Measurements from ENCODE around the gene FLYWCH2.

The FLYWCH2 gene

GRCh38 chr16:2854700-2855309 lies 28.2 kb upstream of the FLYWCH2 start:
- no peak for DNase-seq

DNA sequence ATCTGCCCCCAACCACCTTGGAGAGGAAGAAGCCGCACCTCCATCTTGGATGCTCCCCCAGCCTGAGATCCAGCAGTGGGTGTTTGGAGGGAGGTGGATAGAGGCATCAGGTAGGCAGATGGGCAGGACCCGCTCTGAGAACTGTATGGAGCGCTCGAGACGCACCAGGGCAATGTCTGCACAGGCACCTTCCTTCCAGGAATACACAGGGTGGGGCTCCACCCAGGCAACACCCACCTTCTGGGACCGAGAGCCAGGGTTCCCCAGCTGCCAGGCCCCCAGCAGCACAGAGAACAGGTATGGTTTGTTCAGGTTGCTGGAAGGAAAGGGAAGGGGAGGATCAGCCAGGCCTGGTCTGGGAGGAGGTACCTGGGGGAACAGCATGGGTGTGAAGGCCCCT lies 27.5 kb upstream of the FLYWCH2 start:
- DNase-seq: no peak

DNA sequence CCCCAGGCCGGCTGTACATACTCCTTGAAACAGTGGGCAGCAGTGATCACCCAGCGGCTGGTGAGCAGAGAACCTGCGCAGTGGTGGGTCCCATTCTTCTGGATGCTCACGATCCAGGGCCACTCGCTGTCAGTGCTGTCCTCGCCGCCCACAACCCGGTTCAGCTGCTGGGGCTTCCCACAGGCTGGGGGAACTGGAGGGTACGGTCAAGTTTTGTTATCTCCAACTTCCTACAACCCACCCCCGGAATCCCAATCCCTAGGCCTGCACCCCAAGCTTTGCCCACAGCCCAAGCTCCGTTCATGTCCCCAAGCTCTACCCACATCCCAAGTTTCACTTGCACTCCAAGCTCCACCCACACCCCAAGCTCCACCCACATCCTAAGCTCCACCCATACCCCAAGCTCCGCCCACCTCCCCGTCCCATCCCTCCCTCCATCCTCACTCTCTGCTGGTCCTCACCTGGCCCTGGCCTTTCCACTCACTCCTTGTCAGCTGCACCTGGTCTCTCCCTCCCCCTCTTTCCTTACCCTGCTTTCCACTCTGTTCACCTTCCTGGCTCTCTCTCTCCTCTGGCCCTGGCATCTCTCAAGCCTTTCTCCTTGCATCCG lies 26.8 kb upstream of the FLYWCH2 start:
- no peak for DNase-seq

- DNase-seq: no peak
Measured at GRCh38 chr16:2856686-2857450, 26.1 kb upstream of the FLYWCH2 start.

DNA sequence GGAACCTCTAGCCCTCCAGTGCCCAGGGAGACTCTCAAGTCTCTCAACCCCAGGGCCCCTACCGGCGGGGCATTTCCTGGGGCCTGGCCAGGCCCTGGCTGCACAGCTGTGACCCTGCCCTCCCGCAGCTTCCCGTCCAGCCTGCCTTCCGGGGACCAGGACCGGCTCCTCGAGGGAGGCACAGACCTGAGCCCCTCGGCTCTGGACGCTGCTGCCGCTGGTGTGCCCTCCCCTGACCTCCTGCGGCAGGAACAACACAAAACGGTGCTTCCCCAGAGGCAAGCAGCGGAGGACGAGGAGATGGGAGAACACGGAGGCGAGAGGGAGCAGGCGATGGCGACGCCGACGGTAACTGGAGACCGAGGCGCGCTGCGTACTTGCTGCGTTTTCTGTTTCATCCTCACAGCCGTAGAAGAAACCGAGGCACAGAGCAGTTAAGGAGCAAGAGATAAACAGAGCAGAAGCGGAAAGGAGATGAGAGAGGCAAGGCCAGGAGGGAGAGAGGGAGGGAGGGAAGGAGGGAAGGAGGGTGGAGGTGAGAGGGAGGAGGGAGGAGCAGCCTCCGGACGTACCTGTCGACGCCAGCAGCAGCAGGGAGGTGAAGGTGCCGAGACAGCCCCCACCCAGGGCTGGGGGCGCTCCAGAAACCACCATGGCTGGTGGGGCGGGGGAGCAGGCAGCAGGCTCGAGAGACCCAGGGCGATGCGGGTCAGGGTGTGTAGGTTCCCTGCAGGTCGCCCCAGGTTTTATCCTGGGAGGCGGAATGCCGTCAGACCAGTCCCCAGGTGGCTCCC lies 25.4 kb upstream of the FLYWCH2 start, which contains the start of gene PRSS22:
TSS of gene PRSS22 (minus strand) at position 720 of the 794 bp plus-strand sequence. CDS start at position 654, 66 bp downstream.
- DNase-seq: no peak

DNA sequence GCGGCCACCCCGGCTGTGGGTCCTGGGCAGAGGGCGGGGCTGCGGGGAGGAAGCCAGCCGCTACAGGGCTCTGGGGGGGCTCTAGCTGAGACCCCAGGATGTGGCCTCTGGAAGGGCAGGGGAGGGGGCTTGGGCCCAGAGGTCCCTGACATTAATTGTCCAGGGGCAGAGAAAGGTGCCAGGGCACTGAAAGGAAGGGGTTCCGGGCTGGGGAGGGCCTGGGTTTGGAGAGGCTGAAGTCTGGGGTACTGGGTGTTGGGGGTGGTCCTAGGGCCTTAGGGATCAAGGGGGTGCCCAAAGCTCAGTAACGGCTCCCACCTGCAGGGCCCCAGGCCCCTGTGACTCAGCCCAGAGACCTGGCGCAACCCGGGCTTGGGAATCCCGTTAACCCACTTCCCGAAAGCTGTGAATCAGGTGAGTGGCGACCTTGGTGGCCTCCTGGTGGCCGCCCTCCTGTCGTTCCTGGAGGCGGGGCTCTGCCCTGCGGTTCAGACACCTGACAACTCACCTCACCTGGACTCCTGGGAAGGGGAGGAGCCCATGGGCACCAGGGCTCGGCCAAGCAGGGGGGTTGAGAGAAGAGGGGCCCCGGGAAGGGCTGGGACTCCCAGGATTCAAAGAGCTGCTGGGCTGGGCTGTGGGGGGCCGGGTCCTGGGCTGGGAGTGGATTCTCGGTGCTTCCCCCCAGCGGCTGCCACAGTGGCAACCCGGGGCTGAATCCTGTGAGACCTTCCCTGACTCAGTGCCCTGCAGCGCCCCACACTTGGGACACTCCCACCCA lies 24.6 kb upstream of the FLYWCH2 start:
- no peak for DNase-seq

- no peak for DNase-seq
Measured at GRCh38 chr16:2859686-2860265, 23.2 kb upstream of the FLYWCH2 start.

DNA sequence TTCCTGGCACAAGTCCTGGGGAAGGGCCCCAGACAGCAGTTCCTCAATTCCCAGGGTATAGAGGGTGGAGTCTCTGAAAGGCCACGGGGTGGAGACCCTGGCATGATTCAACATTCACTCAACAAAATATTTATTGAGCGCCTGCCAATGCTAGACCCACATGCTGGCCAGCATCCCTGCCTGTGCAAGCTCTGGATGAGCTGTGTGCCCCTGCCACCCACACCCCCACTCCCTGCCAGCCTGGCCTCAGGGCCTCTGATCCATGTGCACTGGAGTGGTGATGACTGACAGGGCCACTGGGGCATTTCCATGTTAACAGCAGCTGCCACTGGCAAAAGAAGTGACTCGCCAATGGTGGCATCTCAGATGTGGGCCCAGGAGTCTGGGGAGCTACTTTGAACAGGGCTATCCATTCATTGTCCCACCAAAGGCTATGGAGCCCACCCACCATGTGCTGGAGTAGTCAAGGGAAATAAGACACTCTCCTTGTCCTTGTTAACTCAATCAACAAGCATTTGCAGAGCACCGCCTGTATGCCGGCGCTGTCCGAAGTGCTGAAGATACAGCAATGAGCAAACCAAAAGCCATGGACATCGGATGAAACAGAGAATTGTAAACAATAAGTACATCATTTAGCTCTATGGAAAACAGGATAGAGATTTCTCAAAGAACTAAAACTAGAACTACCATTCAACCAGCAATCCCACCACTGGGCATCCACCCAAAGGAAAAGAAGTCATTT lies 22.0 kb upstream of the FLYWCH2 start:
- no peak for DNase-seq

- no peak for DNase-seq
Measured at GRCh38 chr16:2865651-2866050, 17.4 kb upstream of the FLYWCH2 start.

- no peak for DNase-seq
Measured at GRCh38 chr16:2866431-2866830, 16.6 kb upstream of the FLYWCH2 start.

DNA sequence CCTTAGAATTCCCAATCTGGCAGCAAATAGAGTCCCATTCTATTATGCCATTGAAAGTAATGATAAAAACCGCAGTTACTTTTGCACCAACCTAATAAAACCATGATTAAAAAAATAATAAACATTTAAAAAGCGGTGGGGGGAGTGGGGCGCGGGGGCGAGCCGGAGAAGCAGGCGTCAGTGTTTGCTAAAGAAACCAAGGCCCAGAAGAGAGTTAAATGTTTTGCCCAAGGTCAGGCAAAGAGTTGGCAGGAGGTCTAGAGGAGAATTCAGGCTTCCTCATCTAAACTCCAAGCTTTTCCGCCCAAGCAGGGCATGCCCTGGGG lies 15.4 kb upstream of the FLYWCH2 start:
- no peak for DNase-seq

GRCh38 chr16:2867987-2868789 lies 14.8 kb upstream of the FLYWCH2 start:
- peak; percentile 96 to 97 for DNase-seq

DNA sequence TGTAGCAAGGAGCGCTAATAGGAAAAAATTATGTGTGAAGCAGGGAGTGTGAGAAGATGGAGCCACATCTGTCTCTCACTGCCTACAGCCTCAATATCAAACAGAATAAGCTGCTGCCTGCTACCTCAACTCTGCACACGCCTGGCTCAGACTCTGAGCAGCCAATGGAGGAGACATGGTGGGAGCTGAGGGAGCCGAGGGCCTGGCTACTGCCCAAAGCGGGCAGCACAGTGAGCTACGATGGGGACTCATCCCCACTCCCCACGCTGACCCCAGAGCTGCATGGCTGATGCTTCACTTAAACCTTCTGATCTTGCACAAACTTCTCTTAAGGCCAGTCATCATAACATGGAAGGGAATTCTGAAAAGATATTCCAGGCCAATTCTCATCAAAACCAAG lies 11.1 kb upstream of the FLYWCH2 start:
- no peak for DNase-seq

DNA sequence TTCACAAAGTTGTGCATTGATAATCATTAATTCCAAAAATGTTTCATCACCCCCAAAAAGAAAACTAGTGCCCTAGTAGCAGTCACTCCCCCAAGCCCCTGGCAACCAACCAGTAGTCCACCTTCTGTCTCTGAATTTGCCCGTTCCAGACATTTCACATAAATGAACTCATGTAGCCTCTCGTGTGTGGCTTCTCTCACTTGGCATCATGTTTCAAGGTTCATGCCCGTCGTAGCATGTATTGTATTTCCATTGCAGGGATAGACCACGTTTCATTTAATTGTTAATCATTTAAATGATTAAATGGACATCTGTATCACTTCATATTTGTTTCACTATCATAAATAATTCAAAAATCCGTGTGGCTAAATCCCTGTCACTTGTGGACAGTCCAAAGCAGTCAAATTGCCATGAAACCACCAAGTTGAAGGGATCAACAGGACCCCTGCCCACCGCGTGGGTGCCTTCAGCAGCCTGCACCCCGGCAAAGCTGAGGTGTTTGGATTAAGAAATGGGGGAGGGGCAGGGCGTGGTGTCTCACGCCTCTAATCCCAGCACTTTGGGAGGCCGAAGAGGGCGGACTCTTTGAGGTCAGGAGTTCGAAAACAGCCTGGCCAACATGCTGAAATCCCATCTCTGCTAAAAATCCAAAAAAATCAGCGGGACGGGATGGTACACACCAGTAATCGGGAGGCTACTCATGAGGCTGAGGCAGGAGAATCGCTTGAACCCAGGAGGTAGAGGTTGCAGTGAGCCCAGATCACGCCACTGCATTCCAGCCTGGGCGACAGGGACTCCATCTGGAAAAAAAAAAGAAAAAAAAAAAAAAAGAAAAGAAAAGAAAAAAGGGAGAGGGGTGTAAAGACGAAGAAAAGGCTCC lies 8.7 kb upstream of the FLYWCH2 start:
- no peak for DNase-seq

DNA sequence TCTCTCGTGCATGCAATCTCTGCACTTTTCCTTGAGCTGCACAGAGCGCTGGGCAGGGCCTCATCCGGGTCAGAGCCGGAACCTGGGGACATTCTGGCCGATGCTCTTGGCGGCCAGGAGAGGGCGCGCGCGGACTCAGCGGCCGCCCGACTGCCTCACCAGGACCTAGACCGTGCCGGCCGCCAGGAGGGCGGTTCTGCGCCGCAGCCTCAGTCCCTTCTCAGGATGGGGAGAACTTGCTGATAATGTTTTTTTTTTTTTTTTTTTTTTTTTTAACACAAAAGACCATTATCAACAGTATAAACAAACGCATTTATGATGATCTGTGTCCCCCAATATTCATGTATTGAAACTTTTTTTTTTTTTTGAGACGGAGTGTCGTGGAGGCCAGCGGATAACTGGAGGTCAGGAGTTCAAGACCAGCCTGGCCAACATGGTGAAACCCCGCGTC lies 8.1 kb upstream of the FLYWCH2 start:
- DNase-seq: peak; percentile 76 to 77

DNA sequence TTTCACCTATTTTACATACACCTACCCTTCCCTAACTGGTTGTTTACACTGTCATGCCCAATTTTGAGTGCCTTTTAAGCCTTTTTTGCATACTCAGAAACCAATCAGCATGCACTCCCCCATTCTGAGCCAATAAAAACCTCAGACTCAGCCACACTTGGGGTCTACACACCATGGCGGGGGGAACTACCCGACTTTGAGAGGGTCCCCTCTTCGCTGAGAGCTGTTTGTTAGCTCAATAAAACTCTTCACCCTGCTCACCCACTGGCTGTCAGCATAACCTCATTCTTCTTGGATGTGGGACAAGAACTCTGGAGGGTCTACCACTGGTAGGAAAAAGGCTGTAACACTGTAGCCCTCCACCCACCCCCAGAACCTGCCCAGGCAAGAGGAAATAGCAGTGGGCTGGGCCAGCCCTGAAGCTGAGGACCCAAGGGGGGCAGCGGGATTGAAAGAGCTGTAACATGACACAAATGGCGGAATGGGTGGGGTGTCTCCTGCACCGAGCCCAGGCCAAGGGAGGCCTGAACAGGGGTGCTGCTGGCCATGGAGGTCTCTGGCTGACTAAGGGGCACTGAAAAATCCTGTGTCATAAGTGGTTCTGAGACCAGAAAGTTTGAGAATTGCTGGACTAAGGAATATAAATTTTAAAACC lies 3.0 kb upstream of the FLYWCH2 start:
- no peak for DNase-seq

GRCh38 chr16:2881783-2882649 lies 999 bp upstream of the FLYWCH2 start:
- DNase-seq: no peak

DNA sequence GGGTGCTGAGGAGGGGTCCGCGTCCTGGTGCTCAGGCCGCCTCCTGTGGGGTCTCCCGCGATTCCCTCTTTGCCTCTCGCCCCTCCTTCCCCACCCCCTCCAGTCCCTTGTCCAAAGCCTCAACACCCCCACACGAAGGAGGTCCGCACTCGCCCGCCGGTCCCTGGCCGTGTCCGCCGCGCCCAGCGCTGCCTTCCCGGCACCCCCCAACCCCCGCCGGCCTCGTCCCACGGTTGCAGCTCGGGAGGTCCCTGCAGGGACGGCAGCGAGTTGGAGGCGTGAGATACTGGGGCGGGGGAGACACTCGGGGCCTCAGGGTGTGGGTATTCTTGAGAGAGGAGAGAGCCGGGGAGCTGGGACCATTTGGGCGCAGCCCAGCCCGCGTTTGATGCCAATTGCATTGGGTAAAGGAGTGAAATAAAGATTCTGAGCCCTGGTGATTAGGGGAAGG lies 468 bp downstream of the FLYWCH2 start:
- no peak for DNase-seq

All from CD4-positive, alpha-beta T cell treated with Interleukin-4 for 1 hour (primary cell).